Spleen (tissue), 7 donors: ENCODE results near the gene WDR43.

ENCODE experiments used
- CTCF ChIP-seq, 11 experiments: fragments of 200-600 bp in 7 of 11; fragments of 450-650 bp in 4 of 11; sonication (generic) in 4 of 11; IDR thresholded peaks in 8 of 11; conservative IDR thresholded peaks in 3 of 11; 1 replicate in 7 of 11; 2 replicates in 4 of 11; pipeline versions ENCODE4 v1.4.0 to v1.8.0; 2016 to 2021; ENCODE audit warnings: antibody characterized with exemption in 11 of 11, inconsistent platforms in 4 of 11, mild to moderate bottlenecking in 1 of 11
- POLR2A ChIP-seq, 3 donors: fragments of 450-650 bp; IDR thresholded peaks; one replicate each; pipeline ENCODE4 v1.5.1; 2017; ENCODE audit warnings: antibody characterized with exemption in 3 of 3, mild to moderate bottlenecking in 1 of 3
- donor health status: DM: no; HTN: no; CAD: no; lungs with moderate emphysema.
- donor health status: DM: no; HTN: no; CAD: no.
- donor health status: DM: no; HTN: no; CAD: no.

DNA sequence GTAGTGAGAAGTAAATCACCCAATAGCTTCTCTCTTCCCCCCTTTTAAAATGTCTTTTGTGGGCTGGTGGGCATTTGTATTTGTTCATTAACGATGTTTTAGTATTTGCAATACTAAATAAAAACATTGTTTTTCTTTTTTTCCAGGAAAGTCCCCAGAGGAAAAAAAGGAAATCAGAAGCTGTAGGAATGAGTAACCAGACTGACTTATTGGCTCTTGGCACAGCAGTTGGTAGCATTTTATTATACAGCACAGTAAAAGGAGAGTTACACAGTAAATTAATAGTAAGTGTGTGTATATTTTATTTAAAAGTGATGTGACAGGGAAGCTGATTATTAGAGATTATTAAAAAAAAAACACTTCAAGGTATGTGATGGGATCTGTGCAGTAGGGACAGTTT, 7.4 kb downstream of the WDR43 start:
- no peak for TF ChIP-seq CTCF (IDR thresholded peaks at IDR 0.05 in 8 of 11, conservative IDR thresholded peaks at IDR 0.05 in 3 of 11)
- no peak for TF ChIP-seq POLR2A (IDR thresholded peaks at IDR 0.05)
